Karpas-422 (cell line): Measurements from ENCODE around the gene TMEM178A. TPM values are rescaled to one million over a fixed set of nuclear protein-coding genes. Genes with fewer than 3 reads are reported as not detected.

ENCODE experiments used
- DNase-seq: peaks from one replicate; pipeline ENCODE4 v3.0.0-alpha.2; 2015
- H2AFZ ChIP-seq: fragments of 200-600 bp; sonication (generic); 2 replicates; pipeline ENCODE4 v1.6.1; 2014; ENCODE audit warnings: antibody characterized with exemption, low read length, mixed read lengths
- H3K27ac ChIP-seq: fragments of 200-600 bp; sonication (generic); 2 replicates; pipeline ENCODE4 v1.5.1; 2014; ENCODE audit warnings: mild to moderate bottlenecking, low read length, moderate library complexity
- H3K27me3 ChIP-seq: fragments of 200-600 bp; sonication (generic); 2 replicates; pipeline ENCODE4 v1.6.1; 2014; ENCODE audit warnings: low read length, mixed read lengths
- H3K36me3 ChIP-seq: fragments of 200-600 bp; sonication (generic); 2 replicates; pipeline ENCODE4 v1.6.1; 2014; ENCODE audit warnings: low read length, mixed read lengths; ENCODE audit not compliant: insufficient read depth
- H3K4me1 ChIP-seq: fragments of 200-600 bp; sonication (generic); 2 replicates; pipeline ENCODE4 v1.6.1; 2014; ENCODE audit warnings: mild to moderate bottlenecking, low read length, mixed read lengths
- H3K4me2 ChIP-seq: fragments of 200-600 bp; sonication (generic); 2 replicates; pipeline ENCODE4 v1.6.1; 2014; ENCODE audit warnings: low read length, low read depth, mild to moderate bottlenecking; ENCODE audit not compliant: poor library complexity, severe bottlenecking
- H3K4me3 ChIP-seq: fragments of 200-600 bp; sonication (generic); 2 replicates; pipeline ENCODE4 v1.5.1; 2014; ENCODE audit warnings: mild to moderate bottlenecking, antibody characterized with exemption, low read length, mixed read lengths
- H3K79me2 ChIP-seq: fragments of 200-600 bp; sonication (generic); 2 replicates; pipeline ENCODE4 v1.6.1; 2014; ENCODE audit warnings: mild to moderate bottlenecking, low read length, mixed read lengths
- H3K9ac ChIP-seq: fragments of 200-600 bp; sonication (generic); 2 replicates; pipeline ENCODE4 v1.6.0; 2014; ENCODE audit warnings: low read length
- H3K9me2 ChIP-seq: fragments of 200-600 bp; sonication (generic), shearing (Covaris generic); replicated peaks from 2 replicates; pipeline ENCODE4 v1.6.0; 2014; ENCODE audit warnings: mild to moderate bottlenecking, low read length, moderate library complexity; ENCODE audit not compliant: insufficient read depth
- H3K9me3 ChIP-seq: fragments of 300-700, 200-600 bp; sonication (generic); 2 replicates; pipeline ENCODE4 v1.6.1; 2014; ENCODE audit warnings: low read length, mixed read lengths
- H4K20me1 ChIP-seq: fragments of 200-600 bp; sonication (generic); 2 replicates; pipeline ENCODE4 v1.6.1; 2014; ENCODE audit warnings: mild to moderate bottlenecking, antibody characterized with exemption, low read length, low read depth; ENCODE audit not compliant: insufficient read depth
- total RNA-seq: library from RNA; depleted of rRNA; stranded (reverse); fragments of >200 nt; shearing (Covaris generic); gene quantifications from 2 replicates; pipeline ENCODE4 v1.2.3, GENCODE V29; 2014; ENCODE audit warnings: low replicate concordance; rRNA removed

Gene TMEM178A
- total RNA-seq, result not detected in 2 replicates

DNA sequence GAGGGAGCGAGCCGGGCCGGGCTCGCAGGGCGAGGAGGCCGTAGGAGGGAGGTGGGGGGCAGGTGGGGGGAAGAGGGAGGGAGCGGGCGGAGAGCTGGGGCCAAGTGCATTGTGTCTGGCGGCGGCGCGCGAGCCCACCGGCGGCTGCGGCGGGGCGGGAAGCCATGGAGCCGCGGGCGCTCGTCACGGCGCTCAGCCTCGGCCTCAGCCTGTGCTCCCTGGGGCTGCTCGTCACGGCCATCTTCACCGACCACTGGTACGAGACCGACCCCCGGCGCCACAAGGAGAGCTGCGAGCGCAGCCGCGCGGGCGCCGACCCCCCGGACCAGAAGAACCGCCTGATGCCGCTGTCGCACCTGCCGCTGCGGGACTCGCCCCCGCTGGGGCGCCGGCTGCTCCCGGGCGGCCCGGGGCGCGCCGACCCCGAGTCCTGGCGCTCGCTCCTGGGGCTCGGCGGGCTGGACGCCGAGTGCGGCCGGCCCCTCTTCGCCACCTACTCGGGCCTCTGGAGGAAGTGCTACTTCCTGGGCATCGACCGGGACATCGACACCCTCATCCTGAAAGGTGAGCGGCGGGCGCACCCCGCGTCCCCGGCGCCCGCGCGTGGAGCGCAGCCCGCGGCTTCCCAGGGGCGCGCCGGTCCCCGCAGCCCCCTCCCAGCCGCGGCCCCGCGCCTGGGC lies at the start of gene TMEM178A:
TMEM178A (plus strand) TSS at position 107 of the 680 bp plus-strand sequence; CDS start at position 165, 58 bp downstream.
- Histone ChIP-seq H3K9me2 (no peaks in the 10 kb centered on the region), H4K20me1 (no peaks in the 10 kb centered on the region), H3K27ac (no peak within 1 kb of the TSS), H3K4me2 (no peak within 1 kb of the TSS), H2AFZ (no peak within 1 kb of the TSS), H3K79me2 (no peaks in the 10 kb centered on the region), H3K36me3 (no peaks in the 10 kb centered on the region), H3K4me3 (no peak within 1 kb of the TSS), H3K9ac (no peak within 1 kb of the TSS), H3K4me1 (no peaks in the 10 kb centered on the region), H3K9me3 (no peaks in the 10 kb centered on the region), H3K27me3 (no peaks in the 10 kb centered on the region)
- DNase-seq, result no peak

DNA sequence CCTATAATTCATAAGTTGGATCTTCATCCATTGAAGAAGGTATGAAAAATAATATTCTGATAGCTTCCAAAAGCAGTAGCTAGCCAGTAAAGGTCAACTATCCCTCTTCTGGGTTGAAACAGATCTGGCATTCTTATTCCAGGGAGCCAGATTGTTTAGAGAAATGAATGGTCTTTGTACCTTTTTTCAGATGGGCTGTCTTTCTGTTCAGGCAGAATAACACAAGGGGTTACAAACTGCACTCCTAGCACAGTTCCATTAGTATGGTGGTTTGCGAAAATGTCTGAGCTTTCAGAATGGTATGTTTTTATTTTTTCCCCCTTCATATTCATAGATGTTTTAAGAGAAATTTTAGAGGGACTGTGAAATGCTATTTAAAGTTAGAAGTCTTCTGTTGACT lies 47.5 kb upstream of the TMEM178A start:
- Histone ChIP-seq H2AFZ (no peak overlapping the region), H3K4me1 (no peaks in the 10 kb centered on the region), H3K4me3 (no peak overlapping the region), H3K9ac (no peak overlapping the region), H3K9me3 (no peaks in the 10 kb centered on the region), H3K9me2 (no peaks in the 10 kb centered on the region), H4K20me1 (no peaks in the 10 kb centered on the region), H3K36me3 (no peaks in the 10 kb centered on the region), H3K79me2 (no peaks in the 10 kb centered on the region), H3K27ac (no peak overlapping the region), H3K27me3 (no peaks in the 10 kb centered on the region), H3K4me2 (no peak overlapping the region)
- no peak for DNase-seq

- no peak overlapping the region for H3K4me2 ChIP-seq
- DNase-seq, result no peak
- no peaks in the 10 kb centered on the region for H3K9me2 ChIP-seq
- no peak overlapping the region for H3K27ac ChIP-seq
- no peaks in the 10 kb centered on the region for H3K79me2 ChIP-seq
- H3K27me3 ChIP-seq, result no peaks in the 10 kb centered on the region
- no peaks in the 10 kb centered on the region for H3K36me3 ChIP-seq
- H3K4me3 ChIP-seq, result no peak overlapping the region
- H2AFZ ChIP-seq, result no peak overlapping the region
- no peaks in the 10 kb centered on the region for H3K9me3 ChIP-seq
- no peaks in the 10 kb centered on the region for H3K4me1 ChIP-seq
- H4K20me1 ChIP-seq, result no peaks in the 10 kb centered on the region
- H3K9ac ChIP-seq, result no peak overlapping the region
Observed at GRCh38 chr2:39618736-39619135, 47.0 kb upstream of the TMEM178A start.

DNA sequence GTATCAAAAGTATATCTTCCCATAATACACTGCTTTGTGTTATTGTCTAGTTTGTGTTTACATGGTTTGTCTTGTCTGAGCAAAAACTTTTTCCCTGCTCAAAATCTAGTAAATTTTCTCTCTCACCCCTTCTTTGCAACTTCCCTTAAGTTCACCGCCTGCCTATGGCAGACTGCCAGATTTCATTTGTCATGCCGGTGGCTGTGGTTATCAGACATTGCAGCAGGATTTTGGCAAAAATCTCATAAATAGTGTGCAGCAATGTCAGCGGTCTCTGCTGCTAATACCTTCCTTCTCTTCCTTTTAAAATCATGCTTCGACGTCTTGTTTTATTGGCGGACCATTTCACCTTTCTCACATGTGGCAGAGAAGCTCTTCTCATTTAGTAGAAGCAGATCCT lies 45.6 kb upstream of the TMEM178A start:
- no peaks in the 10 kb centered on the region for H3K9me3 ChIP-seq
- no peaks in the 10 kb centered on the region for H3K79me2 ChIP-seq
- H3K27me3 ChIP-seq, result no peaks in the 10 kb centered on the region
- no peak overlapping the region for H3K4me3 ChIP-seq
- H3K9ac ChIP-seq, result no peak overlapping the region
- H4K20me1 ChIP-seq, result no peaks in the 10 kb centered on the region
- H3K9me2 ChIP-seq, result no peaks in the 10 kb centered on the region
- H3K4me1 ChIP-seq, result no peaks in the 10 kb centered on the region
- no peak for DNase-seq
- H3K4me2 ChIP-seq, result no peak overlapping the region
- H3K36me3 ChIP-seq, result no peaks in the 10 kb centered on the region
- H3K27ac ChIP-seq, result no peak overlapping the region
- H2AFZ ChIP-seq, result no peak overlapping the region

DNA sequence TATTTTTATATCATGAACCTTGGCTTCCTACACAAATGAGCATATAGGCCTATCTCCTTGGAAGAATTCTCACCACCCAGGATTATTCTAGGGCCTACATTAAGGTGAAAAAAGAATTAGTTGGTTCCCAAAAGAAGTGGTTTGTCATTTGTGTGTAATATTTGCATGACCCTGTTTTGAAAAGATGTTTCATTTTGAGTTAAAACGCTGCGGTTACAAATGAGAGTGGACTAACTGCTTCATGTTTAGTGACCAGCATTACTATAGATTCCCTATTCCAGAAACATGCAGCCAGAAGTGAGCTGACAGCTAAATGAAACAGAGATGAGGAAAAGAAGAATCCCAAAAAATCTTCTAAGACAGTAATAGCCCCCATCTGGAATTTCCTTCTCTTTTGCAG lies 44.1 kb upstream of the TMEM178A start:
- H3K27ac ChIP-seq, result no peak overlapping the region
- no peaks in the 10 kb centered on the region for H3K9me3 ChIP-seq
- no peak overlapping the region for H3K9ac ChIP-seq
- no peaks in the 10 kb centered on the region for H3K79me2 ChIP-seq
- no peaks in the 10 kb centered on the region for H3K9me2 ChIP-seq
- no peak for DNase-seq
- no peaks in the 10 kb centered on the region for H4K20me1 ChIP-seq
- no peak overlapping the region for H3K4me3 ChIP-seq
- no peaks in the 10 kb centered on the region for H3K36me3 ChIP-seq
- no peak overlapping the region for H2AFZ ChIP-seq
- no peak overlapping the region for H3K4me2 ChIP-seq
- no peaks in the 10 kb centered on the region for H3K4me1 ChIP-seq
- H3K27me3 ChIP-seq, result no peaks in the 10 kb centered on the region

GRCh38 chr2:39622860-39623259 lies 42.9 kb upstream of the TMEM178A start:
- no peaks in the 10 kb centered on the region for H3K9me3 ChIP-seq
- no peaks in the 10 kb centered on the region for H3K9me2 ChIP-seq
- H2AFZ ChIP-seq, result no peak overlapping the region
- no peaks in the 10 kb centered on the region for H3K36me3 ChIP-seq
- no peaks in the 10 kb centered on the region for H3K79me2 ChIP-seq
- DNase-seq, result no peak
- H3K27ac ChIP-seq, result no peak overlapping the region
- no peak overlapping the region for H3K4me3 ChIP-seq
- no peak overlapping the region for H3K4me2 ChIP-seq
- no peaks in the 10 kb centered on the region for H4K20me1 ChIP-seq
- no peaks in the 10 kb centered on the region for H3K27me3 ChIP-seq
- H3K9ac ChIP-seq, result no peak overlapping the region
- H3K4me1 ChIP-seq, result no peaks in the 10 kb centered on the region

DNA sequence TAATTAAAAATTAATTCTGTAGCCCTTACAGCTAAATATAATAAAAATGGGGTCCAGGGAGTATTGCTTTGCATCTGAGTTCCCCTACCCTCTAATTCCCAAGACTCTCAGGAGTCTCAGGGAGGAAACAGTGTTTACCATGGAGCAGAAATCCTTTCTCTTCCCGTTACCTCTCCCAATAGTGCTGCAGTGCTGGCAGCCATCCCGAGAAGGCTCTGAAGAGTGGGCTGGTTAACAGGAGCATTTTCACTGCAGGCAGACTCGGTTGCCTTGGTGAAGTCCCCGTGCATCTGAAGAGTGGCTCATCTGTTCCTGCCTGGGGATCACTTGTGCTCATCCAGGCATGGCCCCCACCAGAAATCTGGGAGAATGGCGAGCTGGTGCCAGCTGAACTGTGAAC lies 41.8 kb upstream of the TMEM178A start:
- H3K27ac ChIP-seq, result no peak overlapping the region
- no peaks in the 10 kb centered on the region for H4K20me1 ChIP-seq
- H3K9me3 ChIP-seq, result no peaks in the 10 kb centered on the region
- no peaks in the 10 kb centered on the region for H3K4me1 ChIP-seq
- H3K27me3 ChIP-seq, result no peaks in the 10 kb centered on the region
- H3K4me3 ChIP-seq, result no peak overlapping the region
- no peak overlapping the region for H3K9ac ChIP-seq
- H2AFZ ChIP-seq, result no peak overlapping the region
- no peaks in the 10 kb centered on the region for H3K36me3 ChIP-seq
- H3K9me2 ChIP-seq, result no peaks in the 10 kb centered on the region
- no peak for DNase-seq
- H3K4me2 ChIP-seq, result no peak overlapping the region
- H3K79me2 ChIP-seq, result no peaks in the 10 kb centered on the region

GRCh38 chr2:39625193-39625926 lies 40.4 kb upstream of the TMEM178A start:
- no peaks in the 10 kb centered on the region for H3K79me2 ChIP-seq

More at GRCh38 chr2:39625193-39625926, 40.4 kb upstream of the TMEM178A start:
- Histone ChIP-seq H3K4me1 (no peaks in the 10 kb centered on the region), H3K4me2 (no peak overlapping the region), H3K9ac (no peak overlapping the region), H3K36me3 (no peaks in the 10 kb centered on the region), H3K27me3 (no peaks in the 10 kb centered on the region), H3K27ac (no peak overlapping the region), H4K20me1 (no peaks in the 10 kb centered on the region), H2AFZ (no peak overlapping the region), H3K9me3 (no peaks in the 10 kb centered on the region), H3K4me3 (no peak overlapping the region), H3K9me2 (no peaks in the 10 kb centered on the region)
- DNase-seq, result no peak
